ENCODE results near the gene SPATS2L. TPM values are rescaled to one million over a fixed set of nuclear protein-coding genes. Genes with fewer than 3 reads are reported as not detected.

SPATS2L gene
- polyA plus RNA-seq, 2 of the 4 experiments (the other 2 are of a cell fraction), result 85.2 to 202 TPM

GRCh38 chr2:200259577-200259957 is 46.9 kb upstream of the SPATS2L start:
- no peak overlapping the region for H3K4me3 ChIP-seq
- WGBS (ENCODE audit: missing lambda C conversion rate), result 67% methylated on average over 5 of the region's 5 CpGs
- FAIRE-seq, result no peak
- no peaks in the 10 kb centered on the region for H3K4me1 ChIP-seq
- POLR2A ChIA-PET, result no interaction called here
- no peak overlapping the region for H3K4me2 ChIP-seq
- no peak for ATAC-seq
- H3K27ac ChIP-seq, result no peak overlapping the region
- no peaks in the 10 kb centered on the region for H3K9me3 ChIP-seq
- TF ChIP-seq TFCP2L1 (CRISPR knock-in tag; IDR thresholded peaks at IDR 0.05), result no peak
- TF ChIP-seq REST (IDR thresholded peaks at IDR 0.05), result no peak
- no peak for TF ChIP-seq HOXA7 (CRISPR knock-in tag; IDR thresholded peaks at IDR 0.05)
- TF ChIP-seq FOXS1 (CRISPR knock-in tag; IDR thresholded peaks at IDR 0.05), result no peak
- TF ChIP-seq NFE2L2 (conservative IDR thresholded peaks at IDR 0.05; ENCODE audit: low read length), result no peak
- TF ChIP-seq RAD21 (conservative IDR thresholded peaks at IDR 0.05 in 1 of 2, IDR thresholded peaks at IDR 0.05 in 1 of 2), result no peak
- no peak for TF ChIP-seq CHD4 (IDR thresholded peaks at IDR 0.05; ENCODE audit: borderline replicate concordance)
- no peak for TF ChIP-seq JUN (IDR thresholded peaks at IDR 0.05)
- TF ChIP-seq ZC3H11A (IDR thresholded peaks at IDR 0.05), result no peak
- no peak for TF ChIP-seq HOXB13 (CRISPR knock-in tag; IDR thresholded peaks at IDR 0.05; ENCODE audit: low read depth)
- no peak for TF ChIP-seq PHF8 (IDR thresholded peaks at IDR 0.05; ENCODE audit: borderline replicate concordance, low read depth)
- no peak for TF ChIP-seq NR3C1 (IDR thresholded peaks at IDR 0.05)
- no peak for TF ChIP-seq SREBF2 (IDR thresholded peaks at IDR 0.05)
- CTCF ChIA-PET, result no interaction called here
- no peak for DNase-seq (ENCODE audit: low read depth in 1 of 2, low spot score in 1 of 2)

GRCh38 chr2:200262047-200262446 is 44.4 kb upstream of the SPATS2L start:
- no peaks in the 10 kb centered on the region for H3K4me1 ChIP-seq
- ChIA-PET CTCF (no interaction called here), POLR2A (no interaction called here)
- H3K4me3 ChIP-seq, result no peak overlapping the region
- no peaks in the 10 kb centered on the region for H3K9me3 ChIP-seq
- ATAC-seq, result no peak
- H3K4me2 ChIP-seq, result no peak overlapping the region
- WGBS (ENCODE audit: missing lambda C conversion rate), result 95% methylated on average over 2 of the region's 2 CpGs
- FAIRE-seq, result no peak
- no peak for TF ChIP-seq HDAC2 (IDR thresholded peaks at IDR 0.05)
- TF ChIP-seq HMGXB4 (CRISPR knock-in tag; IDR thresholded peaks at IDR 0.05; ENCODE audit: borderline replicate concordance), result no peak
- TF ChIP-seq FOSL2 (IDR thresholded peaks at IDR 0.05), result no peak
- TF ChIP-seq FOSL2 (CRISPR knock-in tag; IDR thresholded peaks at IDR 0.05), result no peak
- TF ChIP-seq EHMT2 (IDR thresholded peaks at IDR 0.05; ENCODE audit: low read depth), result no peak
- TF ChIP-seq KDM5A (IDR thresholded peaks at IDR 0.05), result no peak
- no peak for TF ChIP-seq CHD4 (IDR thresholded peaks at IDR 0.05; ENCODE audit: borderline replicate concordance)
- TF ChIP-seq ELK1 (IDR thresholded peaks at IDR 0.05; ENCODE audit: low read depth, low read length), result no peak
- no peak for TF ChIP-seq RARB (CRISPR knock-in tag; IDR thresholded peaks at IDR 0.05)
- no peak for TF ChIP-seq SREBF2 (IDR thresholded peaks at IDR 0.05)
- no peak for DNase-seq (ENCODE audit: low read depth in 1 of 2, low spot score in 1 of 2)
- H3K27ac ChIP-seq, result no peak overlapping the region

Data from A549 (cell line).